Frontal cortex (tissue), 4 donors: ENCODE data around the gene PRG3. TPM values are rescaled to one million over a fixed set of nuclear protein-coding genes. Genes with fewer than 3 reads are reported as not detected.
"Not testable (repeated sequence)": the region's sequence is repeated elsewhere in the genome, so short reads cannot be mapped to it uniquely, and the experiment has no call there.

Source experiments
- DNase-seq, 2 donors: peaks; one replicate each; pipeline ENCODE4 v3.0.0; 2012; ENCODE audit warnings: low spot score in 2 of 2
- FAIRE-seq: peaks from 2 replicates; lab custom pipeline; 2012; peaks lifted over from hg19 to GRCh38; lab: Jason Lieb, UNC
- total RNA-seq: library from RNA; depleted of rRNA; stranded (reverse); fragments of >200 nt; gene quantifications from one replicate; pipeline ENCODE4 v1.2.3, GENCODE V29; 2014
- donor health status: control.
- donor health status: control.
- donor health status: control.

PRG3 gene
- total RNA-seq, 1 donor from 2014 or later: not detected

DNA sequence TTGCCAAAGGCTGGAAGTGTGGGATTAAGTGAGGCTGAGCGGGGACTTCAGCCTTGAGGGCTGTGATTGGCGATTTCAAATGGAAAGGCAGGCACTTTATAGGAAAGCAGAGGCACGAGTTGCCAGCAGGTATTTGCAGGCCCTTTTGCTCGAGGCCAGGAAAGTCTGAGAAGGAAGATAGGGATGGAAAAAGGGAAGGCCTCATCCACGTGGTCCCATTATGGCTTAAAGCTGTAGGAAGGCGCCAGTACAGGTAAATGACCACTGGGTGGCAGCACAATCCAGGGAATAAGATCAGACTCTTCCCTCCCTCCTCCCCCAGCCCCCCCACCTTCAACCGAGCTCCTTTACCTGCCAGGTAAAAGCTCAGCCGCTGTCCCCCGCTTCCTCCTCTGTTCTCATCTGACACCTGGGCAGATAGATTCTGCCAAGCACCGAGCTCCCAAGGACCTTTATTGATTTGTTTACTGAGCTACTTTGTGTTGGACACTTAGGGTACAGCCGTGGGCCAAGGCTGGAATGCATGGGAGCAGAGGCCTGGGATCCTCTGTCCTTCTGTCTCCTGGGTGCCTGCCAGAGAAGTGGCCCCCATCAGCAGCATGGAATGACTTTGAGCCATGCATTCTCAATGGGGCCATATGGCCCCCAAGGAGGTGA lies 35.3 kb downstream of the PRG3 start:
- FAIRE-seq (no peak), DNase-seq (peak; percentile 68 to 83)

DNA sequence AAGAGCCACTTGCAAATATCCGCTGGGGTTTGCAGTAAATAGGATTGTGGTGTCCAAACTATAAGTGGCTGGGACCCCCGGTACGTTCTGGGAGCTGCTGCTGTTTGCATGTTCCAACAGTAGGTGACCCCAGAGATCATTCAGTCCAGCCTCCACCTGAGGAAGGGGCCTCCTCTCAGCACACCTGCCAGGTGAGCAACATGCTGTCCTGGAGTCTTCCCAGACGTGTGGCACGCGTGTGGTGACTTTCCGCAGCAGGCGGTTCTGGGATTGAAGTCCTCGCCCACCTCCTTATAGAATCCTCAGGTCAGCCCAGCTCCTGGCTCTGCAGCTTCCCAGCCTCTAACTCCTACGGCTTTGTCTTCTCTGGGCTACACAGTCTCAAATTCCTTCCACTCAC lies 36.1 kb downstream of the PRG3 start:
- FAIRE-seq (no peak), DNase-seq (no peak)

GRCh38 chr11:57343825-57344224 lies 37.1 kb downstream of the PRG3 start:
- no peak for DNase-seq
- FAIRE-seq: no peak

- FAIRE-seq: no peak
- no peak for DNase-seq
Observed at GRCh38 chr11:57342702-57343101, 38.2 kb downstream of the PRG3 start.

- FAIRE-seq: no peak
- DNase-seq: no peak
Observed at GRCh38 chr11:57341250-57341808, 39.6 kb downstream of the PRG3 start.

DNA sequence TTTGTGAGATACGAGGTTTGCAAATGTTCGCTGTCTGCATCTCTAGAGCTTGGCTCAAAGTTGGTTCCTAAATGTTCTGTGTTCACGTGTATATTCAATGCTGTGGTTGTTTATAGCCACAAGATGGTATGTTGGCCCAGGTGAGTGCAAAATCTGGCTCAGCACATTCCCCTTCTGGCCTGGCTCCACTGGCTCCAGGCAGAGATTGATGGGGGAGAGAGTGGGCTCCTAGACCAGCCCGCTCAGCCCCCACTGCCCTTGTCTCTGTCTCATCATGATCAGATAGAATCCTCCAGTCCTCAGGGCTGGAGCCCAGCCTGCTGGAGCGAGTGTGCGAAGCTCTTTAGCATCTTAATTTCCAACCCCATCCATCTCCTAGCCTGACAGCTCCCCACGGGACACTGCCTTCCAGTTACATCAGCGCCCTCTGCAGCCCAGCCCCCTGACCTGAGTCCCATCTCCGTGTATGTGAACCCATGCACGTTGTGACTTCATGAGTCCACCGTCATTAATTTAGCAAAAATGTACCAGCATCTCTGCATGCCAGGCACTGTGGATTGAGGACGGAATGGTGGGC lies 40.8 kb downstream of the PRG3 start:
- no peak for DNase-seq
- FAIRE-seq: no peak

- FAIRE-seq (no peak), DNase-seq (no peak)
Observed at GRCh38 chr11:57339328-57339727, 41.6 kb downstream of the PRG3 start.

DNA sequence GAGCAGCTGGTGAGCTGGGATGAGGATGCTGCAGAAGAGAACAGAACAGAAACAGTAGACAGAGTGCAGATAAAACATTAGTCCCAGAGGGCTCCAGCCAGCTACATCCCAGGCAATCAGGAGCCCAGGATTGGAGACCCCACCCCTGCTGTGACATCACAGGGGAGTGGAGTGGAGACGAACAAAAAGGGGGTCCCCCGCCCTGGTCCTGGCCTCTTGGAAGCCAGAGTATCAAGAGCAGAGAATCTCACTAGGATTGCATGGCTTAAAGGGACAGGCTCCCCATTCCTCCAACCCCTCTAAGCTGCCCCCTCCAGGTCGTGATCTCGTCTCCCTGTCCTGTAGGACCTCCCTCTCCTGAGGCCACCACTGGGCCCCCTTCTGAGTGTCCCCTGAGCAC lies 42.8 kb downstream of the PRG3 start, which contains the start of gene P2RX3:
Gene P2RX3 (plus strand): TSS at position 211 of the 400 bp plus-strand sequence. CDS start 199 bp downstream, outside the sequence.
- FAIRE-seq (no peak), DNase-seq (no peak)

DNA sequence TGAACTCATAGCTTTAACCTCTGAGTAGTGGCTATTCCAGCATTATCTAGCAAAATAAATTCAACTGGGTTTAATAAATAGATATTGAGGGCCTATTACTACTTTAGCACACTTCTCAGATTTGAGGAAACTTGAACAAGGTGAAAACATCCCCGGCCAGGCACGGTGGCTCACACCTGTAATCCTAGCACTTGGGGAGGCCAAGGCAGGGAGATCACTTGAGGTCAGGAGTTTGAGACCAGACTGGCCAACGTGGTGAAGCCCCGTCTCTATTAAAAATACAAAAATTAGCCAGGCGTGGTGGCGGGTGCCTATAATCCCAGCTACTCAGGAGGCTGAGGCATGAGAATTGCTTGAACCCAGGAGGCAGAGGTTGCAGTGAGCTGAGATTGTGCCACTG lies 44.1 kb downstream of the PRG3 start:
- not testable (repeated sequence) for DNase-seq, FAIRE-seq

DNA sequence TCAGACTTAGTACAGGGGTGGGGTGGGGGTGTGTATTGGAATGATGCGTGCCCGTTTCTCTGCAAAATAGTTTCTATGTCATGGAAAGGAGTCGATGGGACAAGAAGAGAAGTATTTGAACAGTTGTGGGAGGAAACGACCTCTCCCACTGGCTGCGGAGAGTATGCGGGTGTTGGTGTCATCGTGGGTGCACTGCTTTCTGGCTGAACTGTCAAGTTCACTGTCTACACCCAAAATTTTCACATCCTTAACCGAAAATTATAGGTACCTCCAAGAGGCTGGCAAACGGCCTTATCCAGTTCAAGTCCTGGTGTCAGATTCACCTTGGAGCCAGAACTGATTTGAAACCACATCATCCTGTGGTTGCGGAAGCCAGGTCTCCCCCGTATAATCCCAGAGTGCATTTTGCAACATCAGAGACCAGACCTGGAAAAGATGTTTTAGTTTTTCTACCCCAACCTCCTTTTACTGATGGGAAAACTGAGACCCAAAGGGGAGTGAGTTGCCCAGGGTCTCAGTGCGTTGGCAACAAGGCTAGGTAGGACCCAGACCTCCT lies 44.8 kb downstream of the PRG3 start:
- DNase-seq (no peak), FAIRE-seq (no peak)

- DNase-seq (peak; percentile 85 to 92), FAIRE-seq (no peak)
Observed at GRCh38 chr11:57335343-57336110, 45.4 kb downstream of the PRG3 start, which contains the start of gene SSRP1. TSS of gene SSRP1 (minus strand) at chr11:57335892. CDS start at chr11:57335121, 771 bp downstream.

DNA sequence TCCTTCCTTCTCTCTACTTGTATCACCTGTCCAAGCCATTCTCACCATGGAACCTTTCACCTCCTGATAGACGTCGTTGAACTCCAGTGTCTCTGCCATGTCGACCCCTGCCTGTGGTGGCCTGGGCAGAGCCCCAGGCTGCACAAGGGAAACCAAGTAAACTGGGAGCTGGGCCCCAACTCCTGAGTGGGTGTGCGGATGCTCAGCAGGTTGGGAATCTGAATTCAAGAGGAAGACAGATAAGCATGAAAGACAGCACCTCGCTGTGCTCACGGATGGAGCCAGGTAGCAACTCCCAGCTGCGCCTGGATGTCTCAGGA lies 46.0 kb downstream of the PRG3 start:
- no peak for DNase-seq

GRCh38 chr11:57332694-57333440 lies 48.1 kb downstream of the PRG3 start:
- DNase-seq: no peak

More for the DNA sequence above, 46.0 kb downstream of the PRG3 start:
- no peak for FAIRE-seq

GRCh38 chr11:57331720-57332119 lies 49.2 kb downstream of the PRG3 start:
- FAIRE-seq (no peak), DNase-seq (no peak)

More at GRCh38 chr11:57332694-57333440, 48.1 kb downstream of the PRG3 start:
- no peak for FAIRE-seq

GRCh38 chr11:57330029-57330428 lies 50.9 kb downstream of the PRG3 start:
- no peak for DNase-seq
- FAIRE-seq: no peak

DNA sequence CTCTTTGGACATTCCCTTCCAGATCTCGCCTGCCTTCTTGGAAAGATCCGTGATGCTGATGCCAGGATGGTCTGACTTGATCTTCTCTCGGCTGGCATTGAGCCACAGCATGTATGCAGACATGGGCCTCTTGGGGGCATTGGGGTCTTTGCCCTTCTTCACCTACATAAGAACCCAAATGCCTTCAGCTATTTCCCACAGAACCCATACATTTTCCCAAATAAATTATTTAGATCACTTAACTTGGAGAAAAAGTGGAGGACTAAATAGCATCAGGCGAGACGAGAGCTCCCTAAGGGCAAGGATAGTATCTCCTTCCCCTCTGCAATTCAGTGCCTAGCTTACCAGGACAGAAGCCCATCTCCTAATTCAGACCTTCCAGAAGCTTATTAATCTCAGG lies 53.2 kb downstream of the PRG3 start:
- DNase-seq: no peak
- FAIRE-seq: no peak
